Renal pelvis (tissue), 4 donors: ENCODE data around the gene MAGI2. TPM values are rescaled to one million over a fixed set of nuclear protein-coding genes. Genes with fewer than 3 reads are reported as not detected.

Source experiments
- DNase-seq: peaks from one replicate; pipeline ENCODE4 v3.0.0-alpha.2; 2013
- polyA plus RNA-seq, 3 donors: library from polyadenylated mRNA; unstranded; fragments of 120-200 nt; gene quantifications; one replicate each; pipeline ENCODE4 v1.2.1, GENCODE V29; 2013; ENCODE audit not compliant: insufficient read length in 3 of 3

The MAGI2 gene
- polyA plus RNA-seq, 3 donors, result 33.9 to 41.0 (median 34.3) TPM

GRCh38 chr7:78493401-78493800 is 960.1 kb downstream of the MAGI2 start:
- DNase-seq, result peak; percentile 20

- DNase-seq, result no peak
Observed at GRCh38 chr7:78492146-78492545, 961.3 kb downstream of the MAGI2 start.

- DNase-seq, result no peak
Observed at GRCh38 chr7:78490524-78490923, 962.9 kb downstream of the MAGI2 start.

GRCh38 chr7:78489476-78490240 is 963.8 kb downstream of the MAGI2 start:
- DNase-seq, result no peak

GRCh38 chr7:78487464-78487863 is 966.0 kb downstream of the MAGI2 start:
- DNase-seq, result no peak

- no peak for DNase-seq
Observed at GRCh38 chr7:78479348-78479747, 974.1 kb downstream of the MAGI2 start.

- no peak for DNase-seq
Observed at GRCh38 chr7:78476851-78477405, 976.5 kb downstream of the MAGI2 start.

GRCh38 chr7:78473571-78474301 is 979.7 kb downstream of the MAGI2 start:
- no peak for DNase-seq

- DNase-seq, result no peak
Observed at GRCh38 chr7:78473021-78473420, 980.4 kb downstream of the MAGI2 start.

GRCh38 chr7:78472519-78472918 is 980.9 kb downstream of the MAGI2 start:
- DNase-seq, result no peak

GRCh38 chr7:78465894-78466293 is 987.6 kb downstream of the MAGI2 start:
- no peak for DNase-seq

GRCh38 chr7:78463039-78463438 is 990.4 kb downstream of the MAGI2 start:
- no peak for DNase-seq

- DNase-seq, result no peak
Observed at GRCh38 chr7:78450706-78451105, 1002.8 kb downstream of the MAGI2 start.

GRCh38 chr7:78448911-78449310 is 1004.6 kb downstream of the MAGI2 start:
- DNase-seq, result no peak

- DNase-seq, result no peak
Observed at GRCh38 chr7:78444267-78444666, 1009.2 kb downstream of the MAGI2 start.

GRCh38 chr7:78443811-78444210 is 1009.7 kb downstream of the MAGI2 start:
- no peak for DNase-seq

- DNase-seq, result no peak
Observed at GRCh38 chr7:78441737-78442136, 1011.7 kb downstream of the MAGI2 start.

GRCh38 chr7:78438433-78438832 is 1015.0 kb downstream of the MAGI2 start:
- no peak for DNase-seq

- no peak for DNase-seq
Observed at GRCh38 chr7:78437118-78437517, 1016.3 kb downstream of the MAGI2 start.

GRCh38 chr7:78435355-78435754 is 1018.1 kb downstream of the MAGI2 start:
- no peak for DNase-seq

GRCh38 chr7:78434281-78434680 is 1019.2 kb downstream of the MAGI2 start:
- DNase-seq, result no peak

GRCh38 chr7:78433421-78433820 is 1020.0 kb downstream of the MAGI2 start:
- no peak for DNase-seq

GRCh38 chr7:78429878-78430277 is 1023.6 kb downstream of the MAGI2 start:
- no peak for DNase-seq
